ENCODE measurements around the gene NIPAL3.
"Not testable (repeated sequence)": the region's sequence is repeated elsewhere in the genome, so short reads cannot be mapped to it uniquely, and the experiment has no call there.

The NIPAL3 gene

DNA sequence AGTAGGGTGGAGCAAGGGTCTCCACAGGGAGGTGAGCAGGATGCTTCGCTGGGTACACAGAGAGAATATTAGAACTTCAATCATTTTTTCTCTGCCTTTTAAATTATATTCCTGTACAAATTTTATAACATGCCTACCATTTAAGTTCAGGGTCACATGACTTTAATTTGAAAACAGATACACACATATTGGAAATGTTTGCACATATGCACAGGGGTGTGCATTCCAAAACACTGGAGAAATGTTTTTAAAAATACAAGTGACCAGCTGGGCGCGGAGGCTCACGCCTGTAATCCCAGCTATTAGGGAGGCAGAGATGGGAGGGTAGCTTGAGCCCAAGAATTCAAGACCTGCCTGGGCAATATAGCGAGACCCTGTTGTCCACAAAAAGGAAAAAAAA is 39.7 kb downstream of the NIPAL3 start:
- no peak for DNase-seq (ENCODE audit: low read depth in 2 of 2)

DNA sequence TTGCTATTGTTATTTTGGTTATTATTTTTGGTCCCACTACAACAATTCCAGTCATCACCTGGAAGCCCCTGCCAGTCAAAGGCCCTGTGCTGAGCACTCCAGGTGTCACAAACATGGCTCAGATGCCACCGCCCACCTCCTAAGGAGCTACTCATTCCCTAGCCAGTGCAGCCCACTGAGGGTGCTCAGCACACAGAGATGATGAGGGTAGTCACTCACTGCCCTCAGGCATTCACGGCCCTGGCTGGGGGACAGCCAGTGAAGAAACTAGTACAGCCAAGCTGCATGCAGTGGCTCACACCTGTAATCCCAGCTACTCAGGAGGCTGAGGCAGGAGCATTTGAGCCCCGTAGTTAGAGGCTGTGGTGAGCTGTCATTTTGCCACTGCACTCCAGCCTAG is 42.3 kb downstream of the NIPAL3 start:
- DNase-seq (ENCODE audit: low read depth in 2 of 2) = no peak

DNA sequence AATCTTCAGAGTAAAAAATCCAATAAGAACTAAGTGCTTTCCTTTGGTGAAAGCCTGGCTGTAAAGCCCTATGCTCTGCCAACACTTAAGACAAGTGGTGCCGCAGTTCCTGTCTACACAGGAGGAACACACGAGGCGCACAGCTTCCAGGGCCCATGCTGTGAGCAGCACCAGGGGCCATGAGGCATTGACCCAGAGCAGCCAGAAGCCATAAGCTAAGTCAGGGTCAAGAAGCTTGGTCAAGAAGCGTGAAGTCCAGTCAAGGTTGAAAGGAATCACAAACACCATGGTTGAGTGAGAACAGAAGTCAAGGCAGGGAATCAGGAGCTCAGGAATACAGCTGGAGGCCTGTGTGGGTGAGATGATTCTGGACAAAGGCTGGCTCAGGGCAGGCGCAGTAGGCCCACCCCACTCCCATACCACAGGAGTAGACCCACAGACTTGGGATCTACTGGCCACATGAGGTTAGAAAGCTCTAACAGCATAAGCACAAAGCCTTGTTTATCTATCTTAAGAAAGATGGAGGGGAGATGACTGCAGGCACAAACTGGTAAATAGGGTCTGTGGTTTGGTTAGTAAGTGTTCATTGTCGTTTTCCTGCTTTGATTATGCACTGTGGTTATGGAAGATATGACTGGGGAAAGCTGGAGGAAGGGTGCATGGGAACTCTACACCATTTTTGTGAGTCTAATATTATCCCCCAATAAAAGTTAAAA is 44.1 kb downstream of the NIPAL3 start:
- DNase-seq (ENCODE audit: low read depth in 2 of 2) = no peak

DNA sequence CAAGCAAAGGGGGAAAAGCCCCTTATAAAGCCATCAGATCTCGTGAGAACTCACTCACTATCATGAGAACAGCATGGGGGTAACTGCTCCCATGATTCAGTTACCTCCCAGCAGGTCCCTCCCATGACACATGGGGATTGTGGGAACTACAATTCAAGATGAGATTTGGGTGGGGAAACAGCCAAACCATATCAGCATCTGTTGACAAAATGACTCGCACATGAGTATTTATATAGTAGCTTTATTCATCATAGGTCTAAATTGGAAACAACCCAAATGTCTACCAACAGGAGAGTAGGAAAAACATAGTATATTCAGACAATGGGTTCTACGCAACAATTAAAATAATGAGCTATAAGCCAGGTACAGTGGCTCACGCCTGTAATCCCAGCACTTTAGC is 46.5 kb downstream of the NIPAL3 start:
- not testable (repeated sequence) for DNase-seq (ENCODE audit: low read depth in 2 of 2)

DNA sequence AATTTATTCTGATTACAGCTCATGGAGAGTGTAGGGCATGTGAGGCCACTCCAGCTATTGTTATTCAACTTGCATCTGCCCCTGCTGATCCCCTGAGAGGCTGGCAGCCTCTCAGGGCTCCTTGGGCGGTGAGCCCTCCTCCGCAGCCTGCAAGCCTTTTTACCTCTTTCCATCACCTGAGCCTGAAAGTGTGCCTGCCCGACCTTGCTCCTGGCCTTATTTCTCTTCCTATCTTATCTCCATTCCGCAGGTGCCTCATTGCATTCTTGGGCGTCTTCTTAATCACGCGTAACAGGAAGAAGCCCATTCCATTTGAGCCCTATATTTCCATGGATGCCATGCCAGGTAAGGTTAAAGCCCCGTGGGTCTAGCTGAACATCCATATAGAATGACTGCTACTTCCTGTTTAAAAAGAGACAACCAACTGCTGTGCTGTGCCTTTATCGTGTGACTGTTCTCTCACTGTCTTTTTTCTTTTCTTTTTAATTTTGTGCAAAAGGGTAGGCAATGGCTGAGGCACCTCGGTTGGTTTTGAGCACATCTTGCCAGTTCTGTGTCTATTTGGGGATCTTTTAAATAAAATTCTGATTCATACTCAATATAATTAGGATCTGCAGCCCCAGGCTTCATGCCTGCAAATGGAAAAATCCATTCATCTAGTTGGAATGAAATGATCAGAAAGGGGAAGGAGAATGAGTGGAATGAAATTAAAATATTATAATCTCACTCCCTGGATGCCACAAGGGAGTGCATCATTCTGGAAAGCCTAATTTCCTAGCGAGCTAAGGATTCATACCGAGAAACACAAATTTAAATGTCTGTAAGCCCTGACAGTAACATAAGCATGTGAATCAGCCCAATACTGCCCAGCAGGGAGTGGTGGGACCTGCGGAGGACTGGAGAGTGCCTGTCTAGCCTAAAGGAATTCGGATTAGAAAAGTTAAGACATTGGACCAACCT is 48.5 kb downstream of the NIPAL3 start:
- DNase-seq (ENCODE audit: low read depth in 2 of 2) = no peak

DNA sequence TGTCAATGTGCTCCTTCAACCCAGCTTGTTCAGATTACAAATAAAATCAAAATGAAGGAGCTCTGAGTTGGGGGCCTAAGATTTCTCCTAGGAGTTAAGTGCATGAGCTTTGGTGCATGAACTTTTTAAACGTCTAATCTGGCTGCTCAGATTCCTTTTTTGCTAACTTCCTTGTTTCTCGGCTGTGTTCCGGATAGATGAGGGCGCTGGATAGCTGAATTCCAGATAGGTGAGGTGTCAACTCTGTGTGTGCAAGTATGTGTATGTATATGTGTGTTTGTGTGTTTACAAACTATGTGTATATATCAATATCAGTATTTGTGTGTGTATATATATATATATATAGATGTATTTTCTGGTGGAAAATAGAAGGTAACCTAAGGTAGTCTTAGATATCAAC is 49.5 kb downstream of the NIPAL3 start:
- no peak for DNase-seq (ENCODE audit: low read depth in 2 of 2)

DNA sequence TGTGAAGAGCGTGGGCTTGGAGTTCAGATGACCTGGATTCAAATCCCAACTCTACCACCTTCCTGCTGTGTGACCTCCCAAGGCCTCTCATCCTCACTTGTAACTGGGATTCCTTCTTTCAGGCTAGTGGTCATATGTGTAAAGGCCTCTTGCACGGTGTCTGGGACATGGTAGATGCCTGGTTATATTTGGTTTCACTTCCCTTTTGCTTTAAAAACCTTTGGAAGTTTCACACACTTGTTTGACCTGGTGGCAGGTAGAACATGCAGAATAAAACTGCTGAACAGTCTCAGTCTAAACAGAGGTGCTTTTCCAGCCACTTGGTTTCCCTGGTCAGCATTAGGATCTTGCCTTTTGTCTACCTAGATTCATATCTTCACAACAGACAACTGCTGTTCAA is 50.0 kb downstream of the NIPAL3 start:
- DNase-seq (ENCODE audit: low read depth in 2 of 2) = no peak

DNA sequence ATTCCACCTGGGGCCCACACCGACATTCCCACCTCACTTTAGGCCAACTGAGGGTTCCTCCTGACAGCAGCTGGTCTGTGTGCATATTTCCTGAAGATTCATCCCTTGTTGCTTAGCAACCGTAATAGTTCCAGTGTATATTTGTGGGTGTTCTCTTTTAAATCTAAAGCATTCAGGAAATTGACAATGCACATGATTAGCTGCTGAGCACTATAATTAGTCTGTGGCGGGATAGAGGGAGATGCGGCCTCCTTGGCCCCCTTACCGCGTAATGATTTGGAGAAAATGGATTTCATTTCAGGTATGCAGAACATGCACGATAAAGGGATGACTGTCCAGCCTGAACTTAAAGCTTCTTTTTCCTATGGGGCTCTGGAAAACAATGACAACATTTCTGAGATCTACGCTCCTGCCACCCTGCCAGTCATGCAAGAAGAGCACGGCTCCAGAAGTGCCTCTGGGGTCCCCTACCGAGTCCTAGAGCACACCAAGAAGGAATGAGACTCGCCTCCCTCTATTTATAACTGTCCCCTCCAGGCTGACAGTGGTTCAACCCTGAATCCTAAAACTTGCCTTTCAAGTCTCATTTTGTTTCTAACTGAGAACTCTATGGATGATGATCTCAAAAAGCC is 53.2 kb downstream of the NIPAL3 start:
- no peak for DNase-seq (ENCODE audit: low read depth in 2 of 2)

DNA sequence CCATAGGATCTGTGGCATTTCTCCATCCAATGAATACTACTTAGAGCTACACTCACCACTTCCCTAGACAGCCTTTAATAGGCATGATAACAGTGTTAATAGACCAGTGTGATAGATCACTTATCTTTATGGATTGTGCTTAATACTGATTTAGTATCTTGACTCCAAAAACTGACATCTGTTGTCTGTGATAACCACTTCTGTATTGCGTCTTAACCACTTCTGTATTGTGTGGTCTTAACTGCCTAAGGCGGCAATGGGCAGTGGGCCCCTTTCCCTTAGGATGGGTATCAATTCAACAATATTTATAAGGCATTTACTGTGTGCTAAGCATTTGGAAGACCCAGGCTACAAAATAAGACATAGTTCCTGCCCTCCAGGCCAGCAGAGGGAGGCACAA is 55.0 kb downstream of the NIPAL3 start:
- no peak for DNase-seq (ENCODE audit: low read depth in 2 of 2)

DNA sequence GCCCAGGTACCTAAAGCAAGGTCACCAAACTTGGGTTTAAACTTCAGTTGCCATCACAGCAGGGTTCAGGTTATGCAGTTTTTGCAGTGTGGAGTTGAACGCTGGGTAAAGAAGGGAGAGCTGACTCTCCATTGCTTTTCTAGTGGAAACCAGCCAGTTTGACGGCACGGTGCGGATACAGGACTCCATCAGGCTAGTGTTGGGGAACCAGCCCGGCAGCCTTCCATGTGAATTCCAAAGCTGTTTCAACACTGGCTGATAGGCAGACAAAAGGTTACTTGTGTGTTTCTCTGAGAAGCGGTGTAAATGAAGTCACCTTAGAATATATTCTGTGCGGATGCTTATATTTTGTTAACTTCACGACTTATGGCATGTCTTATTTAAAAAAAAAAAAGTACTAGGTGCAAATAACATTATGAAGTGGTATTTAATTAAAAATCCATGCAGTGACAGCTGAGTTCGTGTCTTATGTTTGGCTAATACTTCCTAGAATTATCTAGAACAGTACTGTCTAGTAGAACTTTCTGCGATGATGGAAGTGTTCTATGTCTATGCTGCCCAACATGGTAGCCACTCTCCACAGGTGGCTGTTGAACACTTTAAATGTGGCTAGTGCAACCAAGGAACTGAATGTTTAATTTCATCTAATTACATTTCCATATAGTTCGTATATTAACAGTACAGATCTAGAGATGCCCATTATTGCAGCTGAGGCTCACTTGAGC is 57.1 kb downstream of the NIPAL3 start:
- no peak for DNase-seq (ENCODE audit: low read depth in 2 of 2)

DNA sequence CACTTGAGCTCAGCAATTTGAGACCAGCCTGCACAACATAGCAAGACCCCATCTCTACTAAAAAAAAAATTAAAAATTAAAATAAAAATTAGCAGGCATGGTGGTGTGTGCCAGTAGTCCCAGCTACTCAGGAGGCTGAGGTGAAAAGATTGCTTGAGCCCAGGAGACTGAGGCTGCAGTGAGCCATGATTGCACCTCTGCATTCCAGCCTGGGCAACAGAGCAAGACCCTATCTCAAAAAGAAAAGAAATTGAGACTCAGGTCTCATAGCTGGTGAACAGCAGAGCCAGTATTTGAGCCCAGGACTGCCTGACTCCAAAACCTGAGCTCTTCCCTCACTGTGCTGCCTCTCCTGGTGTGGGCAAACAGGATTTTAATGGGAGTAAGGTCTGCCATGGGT is 58.6 kb downstream of the NIPAL3 start:
- DNase-seq (ENCODE audit: low read depth in 2 of 2) = no peak

DNA sequence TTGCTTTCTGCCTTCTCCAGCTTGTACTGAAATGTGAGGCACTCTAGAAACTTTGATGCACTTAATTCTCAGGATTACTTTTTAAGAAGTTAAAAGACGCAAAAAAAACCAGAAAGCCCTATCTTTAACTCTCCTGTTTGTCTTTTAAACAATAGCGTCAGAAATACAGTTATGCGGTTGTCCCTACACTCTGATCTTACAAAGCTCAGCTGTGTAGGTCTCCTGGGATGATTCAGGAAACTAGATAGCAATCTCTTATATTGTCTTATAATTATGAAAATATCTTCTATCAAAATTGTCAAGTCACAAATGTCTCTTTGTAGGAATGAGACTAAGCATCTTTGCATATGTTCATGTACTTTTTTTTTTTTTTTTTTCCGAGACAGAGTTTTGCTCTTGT is 60.1 kb downstream of the NIPAL3 start:
- DNase-seq (ENCODE audit: low read depth in 2 of 2) = no peak

DNA sequence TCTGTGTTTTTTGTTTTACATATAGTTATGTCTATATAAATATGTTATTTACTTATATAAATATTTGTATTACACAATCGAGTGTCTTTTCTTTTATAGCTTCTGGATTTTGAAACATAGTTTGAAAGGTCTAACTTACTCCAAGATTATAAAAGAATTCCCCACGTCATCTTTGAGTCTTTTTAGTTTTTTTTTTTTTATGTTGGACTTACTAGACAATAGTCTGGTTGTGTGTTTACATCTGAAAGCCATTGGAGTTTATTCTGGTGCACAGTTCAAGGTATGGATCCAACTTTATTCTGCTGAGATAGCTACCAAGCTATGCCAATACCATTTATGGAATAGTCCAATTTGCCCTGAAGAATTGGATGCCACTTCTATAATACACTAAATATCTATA is 61.0 kb downstream of the NIPAL3 start:
- DNase-seq (ENCODE audit: low read depth in 2 of 2) = no peak

DNA sequence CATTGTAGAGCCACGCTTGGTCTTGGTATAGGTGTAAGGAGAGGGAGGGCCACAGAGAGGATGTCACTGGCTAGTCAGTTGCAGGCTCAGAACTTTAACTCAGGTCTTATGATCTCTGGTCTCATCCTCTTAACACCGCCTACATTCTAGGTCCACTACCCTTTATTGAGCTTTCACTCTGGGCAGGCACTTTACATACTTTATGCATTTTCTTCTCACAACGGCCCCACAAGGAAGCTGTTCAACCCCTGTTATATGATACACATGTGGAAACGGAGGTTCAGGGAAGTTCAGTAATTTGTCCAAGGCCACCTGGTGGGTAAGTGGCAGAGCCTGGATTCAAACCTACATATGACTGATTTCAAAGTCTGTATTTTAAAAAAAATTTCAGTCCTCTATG is 61.7 kb downstream of the NIPAL3 start:
- DNase-seq (ENCODE audit: low read depth in 2 of 2) = no peak

DNA sequence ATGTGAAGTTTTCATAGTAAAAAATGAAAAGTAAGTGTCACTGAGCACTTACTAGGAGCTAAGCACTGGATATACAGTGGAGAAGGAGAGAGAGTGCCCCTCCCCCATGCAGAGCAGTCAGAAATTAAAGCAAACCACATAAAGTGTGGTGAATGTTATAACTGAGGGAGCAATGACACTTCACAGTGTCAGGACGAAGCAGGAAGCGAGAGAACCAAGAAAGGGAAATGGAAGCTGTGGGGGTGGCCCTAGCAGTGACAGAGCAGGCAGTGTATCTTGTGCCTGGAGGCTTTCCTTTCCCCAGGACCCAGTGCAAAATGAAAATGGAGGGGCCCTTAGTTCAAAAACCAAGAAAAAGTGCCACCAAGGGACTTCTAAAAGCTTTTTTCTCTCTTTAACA is 65.5 kb downstream of the NIPAL3 start:
- peak in 1 of 2 experiments; percentile 56 for DNase-seq (ENCODE audit: low read depth in 2 of 2)

DNA sequence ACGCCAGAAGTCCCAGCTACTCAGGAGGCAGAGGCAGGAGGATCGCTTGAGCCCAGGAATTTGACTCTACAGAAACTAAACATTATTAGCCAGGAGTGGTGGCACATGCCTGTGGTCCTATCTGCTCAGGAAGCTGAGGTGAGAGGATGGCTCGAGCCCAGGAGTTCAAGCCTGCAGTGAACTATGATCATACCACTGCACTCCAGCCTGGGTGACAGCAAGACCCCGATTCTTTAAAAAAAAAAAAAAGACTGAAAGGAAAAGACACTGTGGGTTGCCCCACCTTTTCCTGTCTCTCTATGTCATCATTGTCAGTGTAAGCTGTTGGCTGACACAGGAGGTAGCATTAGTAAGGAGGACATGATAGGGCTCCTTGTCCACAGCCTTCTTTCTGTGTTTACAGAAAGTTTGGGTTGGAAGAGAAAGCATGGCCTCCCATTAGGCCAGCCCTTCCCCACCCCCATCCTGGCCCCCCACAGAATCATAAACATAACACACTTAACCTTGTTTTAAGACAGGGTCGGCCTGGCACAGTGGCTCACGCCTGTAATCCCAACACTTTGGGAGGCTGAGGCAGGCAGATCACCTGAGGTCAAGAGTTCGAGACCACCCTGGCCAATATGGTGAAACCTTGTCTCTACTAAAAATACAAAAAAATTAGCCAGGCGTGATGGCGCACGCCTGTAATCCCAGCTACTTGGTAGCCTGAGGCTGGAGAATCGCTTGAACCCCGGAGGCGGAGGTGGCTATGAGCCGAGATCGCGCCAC is 66.4 kb downstream of the NIPAL3 start:
- DNase-seq (ENCODE audit: low read depth in 2 of 2) = no peak

DNA sequence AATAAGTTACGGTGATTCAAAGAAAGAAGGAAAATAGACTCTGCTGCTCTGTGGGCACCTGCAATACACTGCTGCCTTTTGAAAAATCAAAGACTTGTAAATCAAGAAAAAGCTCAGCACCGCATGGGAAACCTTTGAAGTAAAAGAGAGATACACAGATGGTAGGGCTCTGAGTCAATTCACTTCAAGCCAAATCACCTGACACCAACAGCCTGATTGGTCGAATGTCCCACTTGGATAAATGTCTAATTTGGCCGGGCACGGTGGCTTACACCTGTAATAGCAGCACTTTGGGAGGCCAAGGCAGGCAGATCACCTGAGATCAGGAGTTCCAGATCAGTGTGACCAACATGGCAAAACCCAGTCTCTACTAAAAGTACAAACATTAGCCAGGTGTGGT is 67.8 kb downstream of the NIPAL3 start:
- no peak for DNase-seq (ENCODE audit: low read depth in 2 of 2)

DNA sequence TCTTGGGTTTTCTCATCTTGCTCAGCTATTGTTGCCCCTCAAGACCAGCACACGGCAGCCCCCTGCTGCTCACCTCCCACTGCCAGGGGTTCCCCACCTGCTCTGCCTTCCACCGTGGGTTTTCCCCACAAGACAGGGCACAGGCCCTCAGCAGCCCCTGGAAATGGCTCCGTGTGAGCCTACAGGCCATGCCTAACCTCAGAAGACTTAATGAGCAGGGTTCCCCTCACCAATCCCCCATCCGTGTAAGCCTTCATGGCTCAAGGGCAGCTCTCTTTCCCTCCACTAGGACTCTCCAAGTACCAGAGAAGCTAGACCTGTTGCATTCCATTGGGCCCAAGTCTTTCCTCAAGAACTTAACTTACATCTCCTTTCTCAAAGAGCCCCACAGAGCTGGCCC is 68.6 kb downstream of the NIPAL3 start:
- DNase-seq (ENCODE audit: low read depth in 2 of 2) = no peak

DNA sequence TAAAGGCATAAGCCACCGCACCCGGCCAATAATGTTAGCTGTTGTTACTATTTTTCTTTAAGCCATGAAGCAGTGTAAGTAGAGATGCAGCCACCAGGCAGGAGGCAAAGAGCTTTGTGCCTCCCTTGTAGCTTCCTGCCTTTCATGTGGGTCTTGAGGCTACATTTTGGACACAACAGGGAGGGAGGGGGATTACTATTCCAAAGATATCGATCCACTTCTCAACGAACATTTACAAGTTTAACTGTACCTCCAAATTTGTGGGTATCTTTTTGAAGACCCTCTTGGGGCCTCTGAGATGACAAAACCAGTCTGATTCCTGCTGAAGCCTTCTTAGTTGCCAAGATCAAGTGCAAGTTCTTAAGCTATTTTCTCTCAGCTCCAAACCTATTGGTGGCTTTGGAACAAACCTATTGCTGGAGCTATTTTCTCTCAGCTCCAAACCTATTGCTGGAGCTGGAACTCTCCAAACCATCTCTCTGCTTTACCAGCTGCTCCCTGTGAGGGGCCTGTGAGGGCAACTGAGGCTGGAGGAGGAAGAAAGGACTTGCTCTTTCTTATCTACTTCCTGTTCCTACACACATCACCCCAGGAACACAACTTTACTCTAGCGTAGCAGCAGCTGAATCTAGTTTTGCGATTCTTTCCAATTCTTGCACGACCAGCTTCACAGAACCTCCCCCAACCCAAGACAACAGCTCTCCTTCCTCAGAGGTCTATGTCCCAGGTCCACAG is 70.9 kb downstream of the NIPAL3 start:
- no peak for DNase-seq (ENCODE audit: low read depth in 2 of 2)

DNA sequence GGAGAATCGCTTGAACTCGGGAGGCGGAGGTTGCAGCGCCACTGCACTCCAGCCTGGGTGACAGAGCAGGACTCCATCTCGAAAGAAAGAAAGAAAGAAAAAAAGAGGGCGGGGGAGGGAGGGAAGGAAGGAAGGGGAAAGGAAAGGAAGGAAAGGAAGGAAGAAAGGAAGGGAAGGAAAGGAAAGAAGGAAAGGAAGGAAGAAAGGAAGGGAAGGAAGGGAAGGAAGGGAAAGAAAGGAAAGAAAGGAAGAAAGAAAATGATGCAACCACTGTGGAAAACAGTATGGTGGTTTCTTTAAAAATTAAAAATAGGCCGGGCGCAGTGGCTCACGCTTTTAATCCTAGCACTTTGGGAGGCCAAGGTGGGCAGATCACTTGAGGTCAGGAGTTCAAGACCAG is 71.9 kb downstream of the NIPAL3 start:
- DNase-seq (ENCODE audit: low read depth in 2 of 2) = no peak

DNA sequence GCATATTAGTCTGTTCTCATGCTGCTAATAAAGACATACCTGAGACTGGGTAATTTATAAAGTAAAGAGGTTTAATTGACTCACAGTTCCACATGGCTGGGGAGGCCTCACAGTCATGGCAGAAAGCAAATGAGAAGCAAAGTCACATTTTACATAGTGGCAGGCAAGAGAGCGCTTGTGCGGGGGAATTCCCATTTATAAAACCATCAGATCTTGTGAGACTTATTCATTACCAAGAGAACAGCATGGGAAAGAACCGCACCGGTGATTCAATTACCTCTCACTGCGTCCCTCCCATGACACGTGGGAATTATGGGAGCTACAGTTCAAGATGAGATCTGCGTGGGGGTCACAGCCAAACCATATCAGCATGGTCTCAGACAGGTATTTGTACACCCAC is 72.6 kb downstream of the NIPAL3 start:
- peak; percentile 59 to 62 for DNase-seq (ENCODE audit: low read depth in 2 of 2)

All from stimulated activated CD4-positive, alpha-beta T cell treated with anti-CD3 and anti-CD28 coated beads, Interleukin-12 subunit alpha, Interleukin-12 subunit beta, amount 100 ng/mL, for 24 hours (primary cell).